ENCODE data around the gene IL17D.
"Not testable (repeated sequence)": the region's sequence is repeated elsewhere in the genome, so short reads cannot be mapped to it uniquely, and the experiment has no call there.

IL17D gene, protein sequence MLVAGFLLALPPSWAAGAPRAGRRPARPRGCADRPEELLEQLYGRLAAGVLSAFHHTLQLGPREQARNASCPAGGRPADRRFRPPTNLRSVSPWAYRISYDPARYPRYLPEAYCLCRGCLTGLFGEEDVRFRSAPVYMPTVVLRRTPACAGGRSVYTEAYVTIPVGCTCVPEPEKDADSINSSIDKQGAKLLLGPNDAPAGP

DNA sequence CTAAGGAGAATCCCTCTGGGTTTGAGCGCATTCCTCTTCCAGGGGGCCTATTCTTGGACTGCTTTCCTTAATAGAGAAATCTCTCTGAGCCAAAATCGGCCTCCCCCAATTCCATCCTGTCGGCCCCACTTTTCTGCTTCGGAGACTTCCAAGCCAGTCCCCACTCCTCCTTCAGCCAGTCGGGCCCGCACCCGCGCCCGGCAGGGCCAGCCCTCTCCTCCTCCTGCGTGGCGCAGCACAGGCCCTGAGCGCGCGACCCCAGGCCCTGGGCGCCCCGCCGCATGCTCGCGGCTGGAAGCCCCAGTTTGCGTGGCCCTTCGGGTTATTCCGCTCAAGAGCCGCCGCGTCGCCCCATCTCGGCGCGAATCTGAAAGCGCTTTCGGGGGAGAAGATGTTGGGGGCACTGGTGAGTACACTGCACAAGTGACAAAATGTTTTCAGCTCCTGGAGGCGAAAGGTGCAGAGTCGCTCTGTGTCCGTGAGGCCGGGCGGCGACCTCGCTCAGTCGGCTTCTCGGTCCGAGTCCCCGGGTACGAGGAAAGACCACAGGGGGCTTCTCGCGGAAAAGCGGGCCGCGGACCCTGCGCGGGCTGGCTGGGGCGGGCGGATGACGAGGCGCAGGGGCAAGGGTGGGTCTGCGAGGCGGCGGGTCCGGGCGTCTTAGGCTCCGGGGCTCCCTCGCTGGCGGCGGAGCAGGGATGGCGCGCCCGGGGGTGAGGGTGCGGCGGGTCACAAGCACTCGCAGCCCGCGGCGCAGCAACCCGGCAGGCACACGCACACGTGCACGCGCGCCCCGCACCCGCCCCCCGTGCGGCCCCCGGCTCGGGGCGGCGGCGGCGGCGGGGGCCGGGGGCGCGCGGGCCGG lies at the start of gene IL17D:
TSS of gene IL17D (plus strand) at position 785 of the 865 bp plus-strand sequence. CDS start 303 bp downstream, outside the sequence.
- DNase-seq (ENCODE audit: low read depth in 1 of 2, low spot score in 1 of 2): no peak

DNA sequence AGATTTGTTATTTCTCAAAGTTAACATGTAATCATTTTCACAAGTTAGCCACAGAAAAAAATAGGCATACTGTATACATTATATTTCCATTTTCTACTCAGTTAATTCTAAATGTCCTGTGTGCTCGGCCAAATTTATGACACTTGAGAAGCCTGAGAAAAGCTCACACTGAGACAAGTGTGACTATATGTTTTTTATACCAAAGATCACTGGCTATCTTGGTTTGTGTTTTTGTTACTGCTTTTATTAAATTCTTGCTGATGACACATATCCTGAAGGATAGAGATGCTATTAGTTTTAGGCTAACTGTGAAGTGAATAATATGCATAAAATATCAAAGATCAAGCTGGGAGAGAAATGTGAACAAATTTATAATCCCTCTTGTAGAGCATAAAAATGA lies 49.3 kb upstream of the IL17D start:
- DNase-seq (ENCODE audit: low read depth in 1 of 2, low spot score in 1 of 2): no peak

DNA sequence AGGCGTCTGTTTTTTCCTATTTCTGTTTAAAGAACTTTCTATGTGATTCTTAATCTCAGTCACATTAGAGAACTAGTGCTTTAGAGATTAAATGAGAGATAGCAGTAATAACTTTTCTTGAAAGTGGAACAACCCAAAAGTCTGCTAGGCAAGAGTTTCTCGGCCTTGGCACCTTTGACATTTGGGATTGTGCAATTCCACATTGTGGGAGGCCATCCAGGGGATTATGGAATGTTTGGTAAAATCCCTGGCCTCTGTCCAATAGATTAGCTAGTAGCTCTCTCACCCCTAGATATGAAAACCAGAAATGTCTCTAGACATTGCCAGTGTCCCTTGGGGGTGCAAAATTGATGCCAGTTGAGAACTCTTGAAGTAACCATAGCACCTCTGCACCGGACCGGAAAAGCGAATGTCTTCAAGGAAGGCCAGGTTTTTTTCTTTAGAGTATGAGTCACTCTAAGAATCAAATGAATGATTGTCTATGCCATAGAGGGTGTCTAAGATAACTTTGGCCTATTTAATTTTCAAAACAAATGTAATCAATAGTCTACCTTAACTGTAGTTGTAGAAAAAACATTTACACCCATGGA lies 45.0 kb upstream of the IL17D start:
- no peak for DNase-seq (ENCODE audit: low read depth in 1 of 2, low spot score in 1 of 2)

DNA sequence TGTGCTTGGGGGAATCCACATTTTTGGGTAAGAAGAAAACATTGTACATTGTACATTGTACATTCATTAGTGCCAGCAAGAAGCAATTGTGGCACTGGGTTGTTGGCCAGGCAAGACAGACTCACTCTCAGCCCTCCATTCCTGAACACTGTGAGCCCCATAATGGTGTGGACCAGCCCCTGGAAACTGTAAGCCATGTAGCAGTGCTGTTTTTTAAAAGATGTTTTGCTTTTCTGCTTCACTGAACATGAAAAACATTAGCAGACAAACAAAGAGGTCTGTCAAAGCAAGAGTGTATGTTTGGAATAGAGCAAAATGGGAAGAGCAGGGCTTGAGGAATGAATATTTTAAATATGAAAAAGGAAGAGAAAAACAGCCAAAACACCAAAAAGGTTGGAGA lies 39.1 kb upstream of the IL17D start:
- no peak for DNase-seq (ENCODE audit: low read depth in 1 of 2, low spot score in 1 of 2)

DNA sequence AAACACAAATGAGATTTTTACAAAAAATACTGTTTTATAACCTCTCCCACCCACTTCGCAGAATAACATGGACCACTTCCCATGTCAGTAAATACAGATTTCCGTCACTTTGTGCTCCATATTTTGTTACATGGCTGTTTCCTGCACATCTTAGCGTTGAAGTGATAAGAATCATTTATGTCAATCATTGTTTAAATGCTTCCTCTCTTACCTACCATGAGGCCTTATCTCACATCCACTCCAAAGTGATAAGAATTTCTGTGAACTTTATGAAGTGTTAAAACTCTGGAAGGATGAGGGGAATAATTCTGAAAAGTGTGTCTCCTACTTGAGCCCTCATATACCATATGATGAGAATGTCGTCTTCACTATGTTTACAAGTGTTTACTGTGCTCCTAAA lies 36.6 kb upstream of the IL17D start:
- DNase-seq (ENCODE audit: low read depth in 1 of 2, low spot score in 1 of 2): no peak

DNA sequence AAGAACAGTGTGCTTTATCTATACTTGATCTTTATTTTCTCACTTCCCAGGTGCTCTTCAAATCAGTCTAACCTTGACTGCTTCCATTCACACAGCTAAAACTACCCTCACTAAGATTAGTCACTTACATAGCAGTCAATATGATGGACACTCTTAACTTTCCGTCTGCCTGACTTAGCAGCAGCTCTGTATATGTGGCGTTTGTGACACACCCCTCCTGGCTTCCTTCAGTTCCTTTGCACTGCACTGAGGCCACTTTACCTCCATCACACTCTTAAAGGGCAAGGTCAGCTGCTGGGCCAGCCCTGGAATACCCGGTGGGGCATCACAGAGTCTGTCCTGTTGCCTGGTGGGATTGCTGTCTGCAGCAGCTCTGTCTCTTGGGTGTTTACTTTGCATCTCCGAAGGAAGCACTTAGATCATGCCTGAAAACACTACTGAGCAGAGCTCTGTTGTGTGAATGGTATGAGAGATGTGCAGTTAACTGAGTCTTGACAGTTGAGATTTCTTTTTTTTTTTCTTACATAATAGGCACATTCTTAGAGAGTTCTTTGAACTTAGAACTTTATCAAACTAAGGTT lies 35.6 kb upstream of the IL17D start:
- DNase-seq (ENCODE audit: low read depth in 1 of 2, low spot score in 1 of 2): no peak

DNA sequence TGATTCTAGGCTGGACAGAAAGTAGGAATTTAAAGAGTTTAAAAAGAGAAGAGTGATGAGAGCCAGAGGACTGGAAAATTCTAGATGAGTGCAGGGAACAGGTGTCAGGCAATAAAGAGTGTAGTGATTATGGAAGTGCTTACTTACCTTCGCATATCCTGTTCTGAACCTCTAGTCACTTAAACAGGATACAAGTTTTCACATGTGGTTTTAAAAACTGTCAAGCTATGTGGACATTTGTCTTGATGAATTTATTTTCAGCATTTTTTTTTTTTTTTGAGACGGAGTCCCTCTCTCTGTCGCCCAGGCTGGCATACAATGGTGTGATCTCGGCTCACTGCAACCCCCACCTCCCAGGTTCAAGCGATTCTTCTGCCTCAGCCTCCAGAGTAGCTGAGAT lies 34.3 kb upstream of the IL17D start:
- DNase-seq (ENCODE audit: low read depth in 1 of 2, low spot score in 1 of 2): no peak

DNA sequence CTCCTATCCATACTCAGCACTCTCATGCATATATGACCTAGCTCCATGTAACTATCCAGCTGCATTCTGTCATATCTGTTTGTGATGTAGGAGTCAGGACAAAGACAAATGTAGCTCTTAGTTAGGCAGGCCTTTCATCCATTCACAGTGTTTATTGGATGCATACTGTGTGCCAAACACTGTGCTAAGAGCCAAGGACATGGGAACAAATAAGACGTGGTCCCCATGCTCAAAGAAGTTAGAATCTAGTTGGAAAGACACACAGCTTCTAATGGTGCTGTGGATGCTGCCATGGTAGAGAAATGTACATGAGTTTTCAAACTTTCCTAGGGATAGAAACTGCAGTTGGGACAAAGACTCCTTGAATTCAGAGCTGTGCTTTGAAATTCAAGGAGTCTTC lies 31.7 kb upstream of the IL17D start:
- no peak for DNase-seq (ENCODE audit: low read depth in 1 of 2, low spot score in 1 of 2)

DNA sequence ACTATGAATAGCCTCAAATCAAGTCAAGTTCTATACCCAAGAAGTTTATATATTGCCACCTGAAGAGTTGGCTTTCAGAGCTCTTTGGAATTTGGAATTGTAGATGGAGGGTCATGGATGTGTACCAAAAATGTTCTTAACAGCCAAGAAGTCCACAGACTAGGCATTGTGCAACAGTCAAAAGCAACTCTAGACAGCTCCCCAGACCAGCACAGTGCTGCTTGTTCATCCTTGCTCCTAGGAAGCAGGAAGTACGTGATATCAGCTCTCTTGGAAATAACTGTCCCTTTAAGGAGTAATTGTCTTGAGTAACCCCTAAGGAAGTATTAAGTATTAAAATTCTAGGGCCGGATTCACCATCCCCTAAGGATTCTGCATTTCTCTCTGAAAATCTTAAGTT lies 30.7 kb upstream of the IL17D start:
- no peak for DNase-seq (ENCODE audit: low read depth in 1 of 2, low spot score in 1 of 2)

DNA sequence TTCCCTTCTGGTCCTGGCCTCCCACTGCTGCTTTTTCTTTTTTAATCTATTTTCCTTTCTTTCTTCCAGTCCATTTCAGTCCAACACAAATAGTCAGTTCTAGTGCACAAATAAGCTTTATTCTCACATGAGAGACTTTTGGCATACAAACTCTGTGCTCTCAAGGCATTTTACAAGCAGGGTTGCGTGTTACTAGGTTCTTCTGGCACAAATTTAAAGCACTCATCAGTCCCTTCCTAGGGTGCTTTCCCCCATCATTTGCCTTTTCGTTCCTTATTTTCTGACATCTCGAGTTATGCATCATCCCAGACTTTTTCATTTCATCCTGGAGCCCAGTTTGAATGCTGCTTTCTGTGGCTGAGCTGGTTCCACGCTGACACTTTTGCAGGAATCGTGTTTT lies 29.8 kb upstream of the IL17D start:
- no peak for DNase-seq (ENCODE audit: low read depth in 1 of 2, low spot score in 1 of 2)

DNA sequence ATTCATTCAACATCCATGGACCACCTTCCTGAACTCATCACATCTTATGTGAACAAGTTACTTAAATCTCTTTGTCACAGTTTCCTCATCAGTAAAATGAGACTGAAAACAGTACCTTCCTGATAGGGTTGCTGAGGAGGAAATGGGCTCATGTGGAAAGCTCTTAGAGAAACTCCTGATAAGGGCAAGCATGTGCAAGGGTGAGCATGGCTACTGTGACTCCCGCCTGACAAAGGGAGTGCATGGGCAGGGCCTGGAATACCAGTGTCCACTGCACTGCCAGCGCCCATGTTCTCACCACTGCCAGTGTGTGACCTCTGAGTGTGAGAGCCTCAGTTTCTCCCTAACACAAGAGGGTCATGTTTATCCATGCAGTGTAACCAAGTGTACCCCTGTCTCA lies 27.3 kb upstream of the IL17D start:
- no peak for DNase-seq (ENCODE audit: low read depth in 1 of 2, low spot score in 1 of 2)

DNA sequence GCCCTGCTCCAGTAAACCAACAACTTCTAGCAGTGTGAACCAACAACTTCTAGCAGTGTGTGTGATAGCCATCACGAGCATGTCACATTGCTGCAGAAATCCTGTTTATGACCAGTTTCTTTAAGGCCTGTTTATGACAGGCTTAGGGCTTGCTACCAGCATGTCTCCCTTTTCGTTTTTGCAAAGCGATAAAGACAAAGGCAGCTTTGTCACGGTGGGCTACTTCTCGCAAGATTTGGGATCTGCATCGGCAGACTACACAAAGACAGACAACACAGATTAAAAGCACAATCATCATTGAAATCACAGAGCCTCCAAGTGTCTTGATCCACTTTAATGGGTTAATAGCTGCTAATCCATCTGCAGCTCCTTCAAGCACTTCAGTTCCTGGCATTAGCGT lies 24.9 kb upstream of the IL17D start:
- DNase-seq (ENCODE audit: low read depth in 1 of 2, low spot score in 1 of 2): not testable (repeated sequence)

DNA sequence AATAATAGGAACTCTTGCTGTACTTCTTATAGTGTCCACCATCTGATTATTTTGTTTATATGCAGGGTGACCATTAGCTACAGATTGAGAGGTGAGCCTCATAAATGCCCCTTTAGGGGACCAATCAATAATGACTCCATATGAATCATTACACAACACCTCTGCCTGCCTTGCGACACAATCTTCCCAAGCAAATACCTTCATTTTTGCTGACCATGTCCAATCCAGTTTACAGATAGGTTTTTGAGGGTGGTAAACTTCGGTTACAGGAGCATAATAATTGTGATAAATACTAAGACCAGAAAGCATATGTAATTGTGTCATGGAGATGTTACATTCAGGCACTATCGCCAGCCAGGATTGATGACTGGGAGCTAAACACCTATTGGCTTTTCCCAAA lies 23.6 kb upstream of the IL17D start:
- no peak for DNase-seq (ENCODE audit: low read depth in 1 of 2, low spot score in 1 of 2)

DNA sequence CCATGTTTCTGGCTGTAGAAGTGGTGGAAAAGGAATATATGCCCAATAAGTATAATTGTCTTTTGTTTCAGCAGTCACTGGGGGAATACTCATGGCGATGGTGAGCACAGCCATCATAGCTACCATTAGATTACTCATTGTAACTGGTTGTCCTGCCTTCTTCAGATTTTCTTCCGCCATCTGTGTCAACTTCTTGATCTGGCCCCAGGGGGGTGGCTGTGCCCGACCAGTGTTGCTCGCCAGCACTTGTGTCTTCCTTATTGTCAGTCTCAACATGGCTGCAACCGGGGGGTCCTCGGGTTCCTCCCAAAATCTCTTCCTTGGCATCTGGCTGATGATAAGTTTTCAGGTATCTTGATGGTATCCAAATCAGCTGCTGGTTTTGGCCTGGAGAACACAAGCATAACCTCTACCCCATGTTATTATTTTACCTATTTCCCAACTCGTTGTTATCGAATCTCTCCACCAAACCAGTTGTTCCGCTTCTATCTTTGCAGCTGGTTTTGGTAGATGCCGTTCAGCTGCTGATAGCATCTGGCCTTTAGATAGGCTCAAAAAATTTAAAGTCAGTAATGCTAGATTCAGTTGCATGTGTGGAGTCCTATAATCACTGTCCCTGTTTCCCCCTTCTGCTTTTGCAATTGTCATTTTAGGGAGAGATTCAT lies 23.0 kb upstream of the IL17D start:
- DNase-seq (ENCODE audit: low read depth in 1 of 2, low spot score in 1 of 2): no peak

DNA sequence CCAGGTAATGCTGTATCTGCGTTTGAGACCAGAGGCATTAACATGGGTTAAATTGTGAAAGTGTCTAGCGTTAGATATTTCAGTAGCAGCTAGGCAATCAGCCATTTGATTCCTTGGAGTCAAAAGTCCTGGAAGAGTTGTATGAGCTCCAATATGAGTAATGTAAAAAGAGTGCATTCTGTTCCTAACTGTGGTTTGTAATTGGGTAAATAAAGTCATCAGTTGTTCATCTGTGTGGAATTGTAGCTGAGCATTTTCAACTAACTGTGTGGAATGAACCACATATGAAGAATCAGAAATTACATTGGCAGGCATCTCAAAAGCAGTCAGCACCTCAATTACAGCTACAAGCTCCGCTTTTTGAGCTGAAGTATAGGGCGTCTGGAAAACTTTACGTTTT lies 22.0 kb upstream of the IL17D start:
- DNase-seq (ENCODE audit: low read depth in 1 of 2, low spot score in 1 of 2): not testable (repeated sequence)

DNA sequence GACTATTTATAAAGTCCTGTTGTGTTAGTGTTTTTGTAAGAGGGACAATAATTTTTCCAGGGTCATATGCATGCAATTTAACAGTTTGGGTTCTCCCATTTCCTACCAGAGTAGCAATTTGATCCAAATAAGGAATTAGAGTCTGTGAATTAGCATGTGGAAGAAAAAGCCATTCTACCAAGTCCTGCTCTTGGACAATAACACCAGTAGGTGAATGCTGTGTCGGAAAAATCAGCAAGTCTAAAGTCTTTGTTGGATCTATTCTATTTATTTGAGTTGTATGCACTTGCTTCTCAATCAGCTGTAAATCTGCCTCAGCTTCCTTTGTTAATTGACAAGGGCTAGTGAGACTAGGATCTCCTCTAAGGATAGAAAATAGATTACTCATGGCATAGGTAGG lies 21.4 kb upstream of the IL17D start:
- no peak for DNase-seq (ENCODE audit: low read depth in 1 of 2, low spot score in 1 of 2)

DNA sequence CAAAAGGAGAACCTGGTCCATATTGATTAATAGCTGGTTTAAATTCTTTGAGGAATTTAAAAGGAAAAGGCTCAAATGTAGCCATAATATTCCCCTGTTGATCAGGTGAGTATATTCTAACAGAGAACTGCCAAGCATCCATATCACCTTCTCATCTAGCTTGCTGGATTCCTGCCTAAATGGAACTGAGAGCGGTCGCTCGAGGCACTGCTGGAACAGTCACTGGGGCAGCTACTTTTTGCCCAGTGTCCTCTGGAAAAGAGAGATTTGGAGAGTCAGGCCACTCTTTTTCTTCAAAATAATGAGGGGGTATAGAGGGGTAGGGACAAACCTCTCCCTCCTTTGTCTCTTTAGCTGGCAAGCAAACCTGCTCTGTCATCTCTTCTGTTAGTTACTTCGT lies 19.5 kb upstream of the IL17D start:
- DNase-seq (ENCODE audit: low read depth in 1 of 2, low spot score in 1 of 2): no peak

DNA sequence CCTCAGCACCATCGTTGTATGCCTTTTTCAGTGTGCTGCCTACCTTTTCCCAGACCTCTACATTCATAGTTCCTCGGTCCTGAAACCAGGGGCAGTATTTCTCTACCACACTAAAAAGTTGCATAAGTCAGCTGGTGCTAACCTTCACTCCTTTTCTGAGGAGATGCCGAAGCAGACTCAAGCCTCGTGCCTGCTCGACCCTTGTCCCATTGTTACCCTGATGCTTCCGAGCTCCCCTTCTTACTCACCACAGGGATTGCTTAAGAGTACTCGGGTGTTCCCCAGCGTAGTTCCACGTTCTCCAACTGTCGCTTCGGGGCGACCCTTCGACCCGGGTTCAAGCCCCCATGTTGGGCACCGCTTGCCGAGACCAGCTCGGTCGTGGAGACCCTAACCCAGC lies 19.0 kb upstream of the IL17D start:
- DNase-seq (ENCODE audit: low read depth in 1 of 2, low spot score in 1 of 2): no peak

DNA sequence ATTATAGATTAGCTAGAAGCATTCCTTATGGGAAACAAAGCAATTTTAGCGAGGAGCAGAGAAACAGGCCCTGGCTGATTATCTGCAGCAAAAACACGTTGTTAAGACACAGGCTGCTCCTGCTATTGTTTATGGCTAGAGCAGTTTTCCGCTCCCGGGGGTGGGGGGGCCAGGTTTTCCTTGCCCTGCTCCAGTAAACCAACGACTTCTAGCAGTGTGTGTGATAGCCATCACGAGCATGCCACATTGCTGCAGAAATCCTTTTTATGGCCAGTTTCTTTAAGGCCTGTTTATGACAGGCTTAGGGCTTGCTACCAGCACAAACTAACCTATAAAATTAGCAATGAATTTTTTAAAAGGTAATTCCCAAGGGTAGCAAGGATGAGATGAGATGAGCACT lies 18.4 kb upstream of the IL17D start:
- no peak for DNase-seq (ENCODE audit: low read depth in 1 of 2, low spot score in 1 of 2)

DNA sequence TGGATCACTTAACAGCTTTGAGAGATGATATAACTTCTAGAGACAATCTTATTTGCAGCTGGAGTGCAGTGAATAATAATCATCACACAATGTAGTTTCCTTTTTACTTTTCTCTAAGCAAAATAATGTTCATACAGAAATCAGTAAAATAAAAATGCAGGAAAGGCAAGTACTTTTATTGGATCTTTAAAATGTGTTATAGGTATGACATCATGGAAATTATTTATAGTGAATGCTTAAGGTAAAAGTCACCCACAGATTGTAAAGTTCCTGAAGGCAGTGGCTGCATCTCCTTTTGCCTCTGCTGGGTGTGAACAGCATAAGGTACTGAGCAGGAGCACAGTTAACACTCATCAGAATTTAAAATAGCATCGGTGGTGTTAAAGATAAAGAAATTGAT lies 17.3 kb upstream of the IL17D start:
- no peak for DNase-seq (ENCODE audit: low read depth in 1 of 2, low spot score in 1 of 2)

DNA sequence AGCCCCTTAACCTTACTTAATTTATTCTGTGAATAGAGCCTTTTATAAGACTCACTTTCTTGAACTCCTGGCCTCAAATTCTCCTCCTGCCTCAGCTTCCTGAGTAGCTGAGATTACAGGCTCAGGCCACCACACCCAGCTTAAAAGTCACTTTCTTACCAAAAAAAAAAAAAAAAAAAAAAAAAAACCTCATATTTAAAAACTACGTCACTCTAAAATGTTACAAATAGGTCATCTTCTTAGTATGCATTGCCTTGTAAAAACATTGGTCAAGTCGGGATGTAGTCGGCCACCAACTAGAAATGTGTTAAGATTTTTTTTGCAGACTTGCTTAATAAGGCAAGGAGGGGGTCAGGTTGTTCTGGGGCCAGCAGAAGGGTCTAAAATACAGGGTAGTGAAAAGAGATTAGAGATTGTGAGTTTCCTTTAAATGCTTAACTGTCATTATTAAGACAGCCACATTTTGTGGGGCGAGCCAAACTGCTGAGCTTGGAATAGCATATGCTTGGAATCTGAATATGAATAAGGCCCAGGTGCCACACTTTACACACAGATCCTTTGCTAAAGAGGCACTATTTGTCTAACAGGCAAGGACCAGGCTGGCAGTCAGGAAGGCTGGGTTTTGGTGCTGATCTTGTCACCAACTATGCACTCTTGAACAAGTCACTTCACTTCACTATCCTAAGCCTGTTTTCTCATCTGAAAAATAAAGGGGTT lies 16.5 kb upstream of the IL17D start:
- DNase-seq (ENCODE audit: low read depth in 1 of 2, low spot score in 1 of 2): no peak
